Measurements from ENCODE around the gene CYP4Z1.

GRCh38 chr1:47067097-47067594 is at the start of gene CYP4Z1:
- TF ChIP-seq CTCF (IDR thresholded peaks at IDR 0.05) (no peak), POLR2A (IDR thresholded peaks at IDR 0.05) (no peak)

All from lower leg skin (tissue), 3 donors.